Gastroesophageal sphincter (tissue), 3 donors: ENCODE results near the gene TM9SF2.

Experiments
- EP300 ChIP-seq: sonication (generic); formaldehyde crosslinking; IDR thresholded peaks from one replicate; pipeline ENCODE4 v1.6.1; 2017; ENCODE audit warnings: antibody characterized with exemption, mild to moderate bottlenecking
- TF ChIP-seq, protein P1 (sequence below), 4 experiments: fragments of 200-600 bp in 2 of 4; fragments of 450-650 bp in 2 of 4; sonication (generic) in 1 of 4; IDR thresholded peaks; one replicate each; pipeline ENCODE4 v1.5.1; 2017 to 2019; ENCODE audit warnings: antibody characterized with exemption in 4 of 4, mild to moderate bottlenecking in 2 of 4, moderate library complexity in 2 of 4

DNA sequence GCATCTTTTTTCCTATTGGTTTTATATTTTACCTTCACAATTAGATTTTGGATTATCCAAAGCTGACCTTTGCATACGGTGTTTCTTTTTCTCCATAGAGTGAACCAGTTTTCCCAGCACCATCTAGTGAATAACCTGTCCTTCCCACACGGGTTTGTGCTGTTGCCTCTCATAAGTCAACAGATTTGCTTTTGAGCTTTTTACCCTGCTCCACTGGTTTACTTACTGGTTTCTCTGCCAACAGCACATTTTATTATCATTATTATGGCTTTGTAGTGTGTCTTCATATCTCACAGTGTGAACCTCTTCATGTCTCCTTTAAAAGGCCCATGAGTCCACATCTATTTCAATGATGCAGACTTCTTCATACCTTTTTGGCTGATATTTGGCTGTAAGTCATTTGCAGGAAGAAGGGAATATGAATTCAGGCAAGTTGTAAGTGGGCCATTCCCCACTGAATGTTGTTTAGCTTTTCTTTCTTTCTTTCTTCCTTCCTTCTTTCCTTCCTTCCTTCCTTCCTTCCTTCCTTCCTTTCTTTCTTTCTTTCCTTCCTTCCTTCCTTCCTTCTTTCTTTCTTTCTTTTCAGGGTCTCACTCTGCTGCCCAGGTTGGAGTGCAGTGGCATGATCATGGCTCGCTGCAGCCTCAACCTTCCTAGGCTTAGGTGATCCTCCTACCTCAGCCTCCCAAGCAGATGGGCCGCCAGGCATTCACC is 86.8 kb downstream of the TM9SF2 start:
- TF ChIP-seq, protein P1, sequence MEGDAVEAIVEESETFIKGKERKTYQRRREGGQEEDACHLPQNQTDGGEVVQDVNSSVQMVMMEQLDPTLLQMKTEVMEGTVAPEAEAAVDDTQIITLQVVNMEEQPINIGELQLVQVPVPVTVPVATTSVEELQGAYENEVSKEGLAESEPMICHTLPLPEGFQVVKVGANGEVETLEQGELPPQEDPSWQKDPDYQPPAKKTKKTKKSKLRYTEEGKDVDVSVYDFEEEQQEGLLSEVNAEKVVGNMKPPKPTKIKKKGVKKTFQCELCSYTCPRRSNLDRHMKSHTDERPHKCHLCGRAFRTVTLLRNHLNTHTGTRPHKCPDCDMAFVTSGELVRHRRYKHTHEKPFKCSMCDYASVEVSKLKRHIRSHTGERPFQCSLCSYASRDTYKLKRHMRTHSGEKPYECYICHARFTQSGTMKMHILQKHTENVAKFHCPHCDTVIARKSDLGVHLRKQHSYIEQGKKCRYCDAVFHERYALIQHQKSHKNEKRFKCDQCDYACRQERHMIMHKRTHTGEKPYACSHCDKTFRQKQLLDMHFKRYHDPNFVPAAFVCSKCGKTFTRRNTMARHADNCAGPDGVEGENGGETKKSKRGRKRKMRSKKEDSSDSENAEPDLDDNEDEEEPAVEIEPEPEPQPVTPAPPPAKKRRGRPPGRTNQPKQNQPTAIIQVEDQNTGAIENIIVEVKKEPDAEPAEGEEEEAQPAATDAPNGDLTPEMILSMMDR (IDR thresholded peaks at IDR 0.05): no peak
- no peak for TF ChIP-seq EP300
